Right lobe of liver (tissue), 6 donors: Measurements from ENCODE around the gene KCNMA1. TPM values are rescaled to one million over a fixed set of nuclear protein-coding genes. Genes with fewer than 3 reads are reported as not detected.
A peak's percentile ranks its signal among the peaks of the same experiment; 100 is the strongest.

Experiments
- ATAC-seq, 4 donors: fragments of 200-7000 bp; cut with Tn5 transposase; one replicate each; pipeline ENCODE4 v1.9.1; 2020; ENCODE audit warnings: mild to moderate bottlenecking in 4 of 4, moderate library complexity in 4 of 4
- DNase-seq, 3 donors: peaks; one replicate each; pipeline ENCODE4 v3.0.0-alpha.2; 2020
- H3K27ac ChIP-seq, 3 donors: fragments of 200-600 bp; one replicate each; pipeline ENCODE4 v1.8.0; 2022
- H3K27me3 ChIP-seq, 2 donors: fragments of 200-600 bp; one replicate each; pipeline ENCODE4 v1.8.0; 2022
- H3K36me3 ChIP-seq, 4 donors: fragments of 200-600 bp; sonication (generic) in 1 of 4; one replicate each; pipeline versions ENCODE4 v1.5.1 to v1.8.0; 2017 to 2022; ENCODE audit warnings: control low read depth in 1 of 4
- H3K4me1 ChIP-seq, 4 donors: fragments of 200-600 bp; sonication (generic) in 1 of 4; one replicate each; pipeline versions ENCODE4 v1.5.1 to v1.8.0; 2017 to 2022; ENCODE audit warnings: control low read depth in 1 of 4
- H3K4me3 ChIP-seq, 3 donors: fragments of 200-600 bp; one replicate each; pipeline ENCODE4 v1.8.0; 2022
- H3K9me3 ChIP-seq, 4 donors: fragments of 200-600 bp; sonication (generic) in 1 of 4; one replicate each; pipeline versions ENCODE4 v1.5.1 to v1.8.0; 2017 to 2022; ENCODE audit warnings: control low read depth in 1 of 4
- CTCF ChIP-seq, 4 donors: fragments of 200-600 bp in 3 of 4; fragments of 450-650 bp in 1 of 4; IDR thresholded peaks; one replicate each; pipeline versions ENCODE4 v1.5.1 to v1.8.0; 2016 to 2022; ENCODE audit warnings: antibody characterized with exemption in 4 of 4, mild to moderate bottlenecking in 2 of 4
- POLR2A ChIP-seq: fragments of 450-650 bp; IDR thresholded peaks from one replicate; pipeline ENCODE4 v1.6.1; 2017; ENCODE audit warnings: antibody characterized with exemption, mild to moderate bottlenecking
- WGBS: methylation state at CpG from one replicate; pipeline ENCODE4 v1.1.6; 2018; ENCODE audit warnings: low coverage, low lambda C conversion rate; ENCODE audit not compliant: insufficient coverage; ENCODE audit errors: missing lambda C conversion rate; 5-methylcytosine and 5-hydroxymethylcytosine counted together
- intact Hi-C, 2 donors: fragments of 100-400 bp; cut with DNase I; formaldehyde crosslinking; loops; one replicate each; pipeline versions ENCODE4 v1.11.2 to v1.14.1; 2022
- total RNA-seq, 6 experiments: library from RNA; depleted of rRNA in 2 of 6; stranded (reverse); fragments of >200 nt in 2 of 6; fragmentation: NEBNext Ultra II Directional in 3 of 6; extraction: Animal tissue kit (Norgen Biotek cat#: 25700) in 3 of 6; gene quantifications; one replicate each; pipeline versions ENCODE4 v1.1.0 to v1.2.4, GENCODE V29; 2016 to 2023
- donor health status: DM: no; HTN: yes; CAD: no.
- donor health status: DM: no; HTN: no; CAD: no.
- donor health status: DM: no; HTN: no; CAD: no.
- donor health status: DM: no; HTN: yes; CAD: no.
- donor health status: DM: no; HTN: yes; CAD: no.

Gene KCNMA1
- total RNA-seq, 6 experiments from 2014 or later: 5.7 to 48.0 (median 15.1) TPM

- no peak overlapping the region for H3K4me3 ChIP-seq
- TF ChIP-seq CTCF (IDR thresholded peaks at IDR 0.05) (no peak), POLR2A (no peak)
- 22% methylated on average over 11 of the region's 12 CpGs for whole genome bisulfite sequencing
- H3K27ac ChIP-seq: peak overlapping the region in 1 of 3 donors; percentile 29
- intact Hi-C loops: no loop called here
- H3K36me3 ChIP-seq: no peaks in the 10 kb centered on the region
- peak; percentile 66 to 88 (median 77) for ATAC-seq
- peak in 1 of 3 donors; percentile 71 for DNase-seq
- H3K27me3 ChIP-seq: no peaks in the 10 kb centered on the region
- peaks cover 0 to 62% (median 30%) of the 10 kb centered on the region in 4 donors for H3K4me1 ChIP-seq
- H3K9me3 ChIP-seq: no peaks in the 10 kb centered on the region
Measured at GRCh38 chr10:77247031-77247990, 390.3 kb downstream of the KCNMA1 start.

- no peak for DNase-seq
- TF ChIP-seq CTCF (IDR thresholded peaks at IDR 0.05) (no peak), POLR2A (no peak)
- peak in 1 of 4 donors; percentile 11 for ATAC-seq
- Histone ChIP-seq H3K27ac (no peak overlapping the region), H3K36me3 (no peaks in the 10 kb centered on the region), H3K27me3 (no peaks in the 10 kb centered on the region), H3K4me1 (peaks cover 0 to 48% (median 25%) of the 10 kb centered on the region in 4 donors), H3K4me3 (no peak overlapping the region), H3K9me3 (no peaks in the 10 kb centered on the region)
- intact Hi-C loops: no loop called here
- 67% methylated on average over 1 of the region's 1 CpG for WGBS
Measured at GRCh38 chr10:77245953-77246352, 391.7 kb downstream of the KCNMA1 start.

- no peaks in the 10 kb centered on the region for H3K36me3 ChIP-seq
- no peak overlapping the region for H3K4me3 ChIP-seq
- DNase-seq: no peak
- no peaks in the 10 kb centered on the region for H3K9me3 ChIP-seq
- ATAC-seq: no peak
- intact Hi-C loops: no loop called here
- WGBS: 66% methylated on average over 2 of the region's 2 CpGs
- peaks cover 0 to 36% (median 20%) of the 10 kb centered on the region in 4 donors for H3K4me1 ChIP-seq
- TF ChIP-seq POLR2A: no peak
- TF ChIP-seq CTCF (IDR thresholded peaks at IDR 0.05): no peak
- H3K27ac ChIP-seq: no peak overlapping the region
- H3K27me3 ChIP-seq: no peaks in the 10 kb centered on the region
Measured at GRCh38 chr10:77244746-77245145, 392.9 kb downstream of the KCNMA1 start.

- Histone ChIP-seq H3K4me1 (peaks cover 0 to 32% (median 17%) of the 10 kb centered on the region in 4 donors), H3K27ac (no peak overlapping the region), H3K4me3 (no peak overlapping the region), H3K27me3 (no peaks in the 10 kb centered on the region), H3K36me3 (no peaks in the 10 kb centered on the region), H3K9me3 (no peaks in the 10 kb centered on the region)
- TF ChIP-seq POLR2A: no peak
- TF ChIP-seq CTCF (IDR thresholded peaks at IDR 0.05): no peak
- DNase-seq (no peak), ATAC-seq (no peak)
- 16% methylated on average over 2 of the region's 2 CpGs for WGBS
- intact Hi-C loops: no loop called here
Measured at GRCh38 chr10:77244286-77244685, 393.3 kb downstream of the KCNMA1 start.
